ENCODE measurements around the gene TWIST2. TPM values are rescaled to one million over a fixed set of nuclear protein-coding genes. Genes with fewer than 3 reads are reported as not detected.

The TWIST2 gene
- total and polyA plus RNA-seq, 10 of the 15 experiments (the other 5 are each of a cell fraction or from before 2014, with no cell fraction given): not detected

GRCh38 chr2:238811293-238811692, 36.6 kb upstream of the TWIST2 start:
- no peaks in the 10 kb centered on the region for H3K36me3 ChIP-seq (ENCODE audit: control insufficient read depth in 2 of 2, insufficient read depth in 2 of 2, low read length in 1 of 2)
- no peak overlapping the region for H3K4me2 ChIP-seq (ENCODE audit: control insufficient read depth, insufficient read depth)
- H3K4me1 ChIP-seq (ENCODE audit: control insufficient read depth, insufficient read depth, low read length): no peaks in the 10 kb centered on the region
- ChIA-PET POLR2A (no interaction called here), RAD21 (ENCODE audit: unreplicated experiment) (no interaction called here), SMC1A (ENCODE audit: uncharacterized antibody, unreplicated experiment) (no interaction called here), CTCF (no interaction called here)
- no peak for TF ChIP-seq GABPA (IDR thresholded peaks at IDR 0.05; ENCODE audit: low read depth)
- no peak for TF ChIP-seq STAT3 (IDR thresholded peaks at IDR 0.05; ENCODE audit: low read depth, low read length)
- no peak for TF ChIP-seq HSF1 (IDR thresholded peaks at IDR 0.05; ENCODE audit: low read depth, low read length)
- TF ChIP-seq, protein P1, sequence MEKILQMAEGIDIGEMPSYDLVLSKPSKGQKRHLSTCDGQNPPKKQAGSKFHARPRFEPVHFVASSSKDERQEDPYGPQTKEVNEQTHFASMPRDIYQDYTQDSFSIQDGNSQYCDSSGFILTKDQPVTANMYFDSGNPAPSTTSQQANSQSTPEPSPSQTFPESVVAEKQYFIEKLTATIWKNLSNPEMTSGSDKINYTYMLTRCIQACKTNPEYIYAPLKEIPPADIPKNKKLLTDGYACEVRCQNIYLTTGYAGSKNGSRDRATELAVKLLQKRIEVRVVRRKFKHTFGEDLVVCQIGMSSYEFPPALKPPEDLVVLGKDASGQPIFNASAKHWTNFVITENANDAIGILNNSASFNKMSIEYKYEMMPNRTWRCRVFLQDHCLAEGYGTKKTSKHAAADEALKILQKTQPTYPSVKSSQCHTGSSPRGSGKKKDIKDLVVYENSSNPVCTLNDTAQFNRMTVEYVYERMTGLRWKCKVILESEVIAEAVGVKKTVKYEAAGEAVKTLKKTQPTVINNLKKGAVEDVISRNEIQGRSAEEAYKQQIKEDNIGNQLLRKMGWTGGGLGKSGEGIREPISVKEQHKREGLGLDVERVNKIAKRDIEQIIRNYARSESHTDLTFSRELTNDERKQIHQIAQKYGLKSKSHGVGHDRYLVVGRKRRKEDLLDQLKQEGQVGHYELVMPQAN (conservative IDR thresholded peaks at IDR 0.05): no peak
- no peak for TF ChIP-seq BCL3 (IDR thresholded peaks at IDR 0.05; ENCODE audit: borderline replicate concordance, insufficient read depth, low read depth, low read length, poor library complexity, severe bottlenecking)
- H3K27ac ChIP-seq (ENCODE audit: control insufficient read depth, insufficient read depth): no peak overlapping the region
- H2AFZ ChIP-seq (ENCODE audit: control insufficient read depth, low read depth, low read length): no peak overlapping the region
- WGBS (ENCODE audit: insufficient coverage, insufficient replicate concordance, low lambda C conversion rate, missing lambda C conversion rate): 10% methylated on average over 4 of the region's 4 CpGs
- ATAC-seq: no peak
- BruUV-seq (replicated peaks): no TSS peak
- in situ Hi-C loops (cut with MboI): no loop called here
- H3K9me3 ChIP-seq (replicated peaks; ENCODE audit: control insufficient read depth, insufficient read depth, low read length): no peaks in the 10 kb centered on the region; the same call in 2 of the 3 replicates
- no peaks in the 10 kb centered on the region for H3K27me3 ChIP-seq (replicated peaks in 1 of 2; ENCODE audit: control insufficient read depth in 2 of 2, insufficient read depth in 2 of 2, low read length in 1 of 2)
- intact Hi-C loops (cut with micrococcal nuclease; ENCODE audit: unreplicated experiment): no loop called here
- no peaks in the 10 kb centered on the region for H3K79me2 ChIP-seq (ENCODE audit: control insufficient read depth, insufficient read depth, low read length)
- H4K20me1 ChIP-seq (ENCODE audit: control insufficient read depth, insufficient read depth): no peaks in the 10 kb centered on the region
- DNase-seq (ENCODE audit: low read depth, low spot score): no peak
- H3K4me3 ChIP-seq: no peak overlapping the region
- no peak for FAIRE-seq
- no peak overlapping the region for H3K9ac ChIP-seq (ENCODE audit: control insufficient read depth, insufficient read depth, low read length)
